Lower leg skin (tissue), 4 donors: ENCODE data around the gene ICAM5. TPM values are rescaled to one million over a fixed set of nuclear protein-coding genes. Genes with fewer than 3 reads are reported as not detected.

ENCODE experiments used
- DNase-seq, 2 donors: peaks; one replicate each; pipeline ENCODE4 v3.0.0-alpha.2; 2019; ENCODE audit warnings: low spot score in 2 of 2
- H3K4me3 ChIP-seq: fragments of 200-600 bp; sonication (generic); 2 replicates; pipeline ENCODE4 v1.5.1; 2017; ENCODE audit warnings: mild to moderate bottlenecking, low read depth; ENCODE audit not compliant: poor library complexity, severe bottlenecking
- CTCF ChIP-seq, 3 donors: fragments of 450-650 bp; IDR thresholded peaks; one replicate each; pipeline ENCODE4 v1.5.1; 2016; ENCODE audit warnings: antibody characterized with exemption in 3 of 3, mild to moderate bottlenecking in 3 of 3, moderate library complexity in 2 of 3
- POLR2A ChIP-seq, 2 donors: fragments of 450-650 bp; IDR thresholded peaks; one replicate each; pipeline ENCODE4 v1.6.1; 2016 to 2017; ENCODE audit warnings: antibody characterized with exemption in 2 of 2, mild to moderate bottlenecking in 1 of 2, moderate library complexity in 1 of 2
- WGBS, 2 donors: methylation state at CpG; one replicate each; pipeline ENCODE4 v1.1.5; 2018; 5-methylcytosine and 5-hydroxymethylcytosine counted together
- intact Hi-C: fragments of 100-400 bp; cut with DNase I; formaldehyde crosslinking; loops from one replicate; pipeline ENCODE4 v1.15.0; 2023; ENCODE audit warnings: low total_unique reads
- total RNA-seq, 4 donors: library from RNA; depleted of rRNA; stranded (reverse); fragments of >200 nt; gene quantifications; one replicate each; pipeline ENCODE4 v1.1.0, GENCODE V29; 2016

Gene ICAM5
- total RNA-seq, 4 donors from 2014 or later, result 0.13 to 0.20 TPM; not detected in 2

- TF ChIP-seq POLR2A (IDR thresholded peaks at IDR 0.05) (no peak), CTCF (IDR thresholded peaks at IDR 0.05) (no peak)
- H3K4me3 ChIP-seq, result no peak overlapping the region
- intact Hi-C loops, result no loop called here
- no peak for DNase-seq
- WGBS, 2 donors, result 54 to 60% methylated on average over 19 of the region's 19 CpGs
Observed at GRCh38 chr19:10316229-10317044, 26.7 kb downstream of the ICAM5 start.

GRCh38 chr19:10317045-10317856 lies 27.5 kb downstream of the ICAM5 start:
- no peak for TF ChIP-seq CTCF (IDR thresholded peaks at IDR 0.05)
- TF ChIP-seq POLR2A (IDR thresholded peaks at IDR 0.05), result no peak
- WGBS, 2 donors, result 80 to 82% methylated on average over 26 of the region's 29 CpGs
- H3K4me3 ChIP-seq, result no peak overlapping the region
- DNase-seq, result no peak
- intact Hi-C loops, result no loop called here

GRCh38 chr19:10317857-10318462 lies 28.2 kb downstream of the ICAM5 start:
- no peak overlapping the region for H3K4me3 ChIP-seq
- 94 to 95% methylated on average over 15 of the region's 15 CpGs for WGBS, 2 donors
- DNase-seq, result no peak
- TF ChIP-seq CTCF (IDR thresholded peaks at IDR 0.05) (no peak), POLR2A (IDR thresholded peaks at IDR 0.05) (no peak)
- intact Hi-C loops, result no loop called here

GRCh38 chr19:10318807-10319682 lies 29.3 kb downstream of the ICAM5 start:
- DNase-seq, result no peak
- H3K4me3 ChIP-seq, result no peak overlapping the region
- no peak for TF ChIP-seq CTCF (IDR thresholded peaks at IDR 0.05)
- no peak for TF ChIP-seq POLR2A (IDR thresholded peaks at IDR 0.05)
- 85 to 90% methylated on average over 13 of the region's 13 CpGs for WGBS, 2 donors
- intact Hi-C loops, result no loop called here
